A549 treated with AZD9567 at 1 μM for 4 hours (cell line): Measurements from ENCODE around the gene HEXB. TPM values are rescaled to one million over a fixed set of nuclear protein-coding genes. Genes with fewer than 3 reads are reported as not detected.

Experiments
- total RNA-seq: library from RNA; stranded (reverse); fragments of 200-300 nt; extraction: Qiagen RNA extraction; gene quantifications from 5 replicates; pipeline ENCODE4 v1.2.3, GENCODE V29; 2022; ENCODE audit not compliant: insufficient read depth

Gene HEXB
- 78.7 to 114 TPM (median 112 TPM) in 5 replicates for total RNA-seq

DNA sequence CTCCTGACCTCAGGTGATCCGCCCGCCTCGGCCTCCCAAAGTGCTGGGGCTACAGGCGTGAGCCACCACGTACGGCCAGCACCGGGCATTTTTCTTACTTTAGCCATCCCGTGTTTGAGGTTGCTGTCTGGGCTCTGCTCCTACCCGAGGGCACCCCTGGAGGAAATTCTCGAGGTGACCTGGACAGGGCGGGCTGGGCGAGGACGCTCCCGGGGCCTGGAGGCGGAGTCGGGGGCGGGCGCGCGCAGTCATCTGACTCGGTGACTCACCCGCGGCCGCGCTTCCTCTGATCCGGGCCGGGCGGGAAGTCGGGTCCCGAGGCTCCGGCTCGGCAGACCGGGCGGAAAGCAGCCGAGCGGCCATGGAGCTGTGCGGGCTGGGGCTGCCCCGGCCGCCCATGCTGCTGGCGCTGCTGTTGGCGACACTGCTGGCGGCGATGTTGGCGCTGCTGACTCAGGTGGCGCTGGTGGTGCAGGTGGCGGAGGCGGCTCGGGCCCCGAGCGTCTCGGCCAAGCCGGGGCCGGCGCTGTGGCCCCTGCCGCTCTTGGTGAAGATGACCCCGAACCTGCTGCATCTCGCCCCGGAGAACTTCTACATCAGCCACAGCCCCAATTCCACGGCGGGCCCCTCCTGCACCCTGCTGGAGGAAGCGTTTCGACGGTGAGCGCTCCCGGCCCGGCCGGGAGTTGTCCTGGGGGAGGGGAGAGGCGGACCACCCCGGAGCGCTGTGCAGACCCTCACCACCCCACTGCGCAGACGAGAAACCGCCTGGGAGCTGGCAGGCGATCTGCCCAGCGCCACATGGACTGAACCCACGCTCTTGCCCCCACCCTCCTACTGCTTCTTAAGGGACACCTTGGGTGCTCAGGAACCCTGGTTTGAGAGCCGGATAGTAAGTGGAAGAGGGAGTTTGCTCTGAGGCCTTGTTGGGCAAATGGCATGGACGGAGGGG is at the start of gene HEXB:
TSS of gene HEXB (plus strand) at position 334 of the 952 bp plus-strand sequence. CDS start at position 362, 28 bp downstream.

DNA sequence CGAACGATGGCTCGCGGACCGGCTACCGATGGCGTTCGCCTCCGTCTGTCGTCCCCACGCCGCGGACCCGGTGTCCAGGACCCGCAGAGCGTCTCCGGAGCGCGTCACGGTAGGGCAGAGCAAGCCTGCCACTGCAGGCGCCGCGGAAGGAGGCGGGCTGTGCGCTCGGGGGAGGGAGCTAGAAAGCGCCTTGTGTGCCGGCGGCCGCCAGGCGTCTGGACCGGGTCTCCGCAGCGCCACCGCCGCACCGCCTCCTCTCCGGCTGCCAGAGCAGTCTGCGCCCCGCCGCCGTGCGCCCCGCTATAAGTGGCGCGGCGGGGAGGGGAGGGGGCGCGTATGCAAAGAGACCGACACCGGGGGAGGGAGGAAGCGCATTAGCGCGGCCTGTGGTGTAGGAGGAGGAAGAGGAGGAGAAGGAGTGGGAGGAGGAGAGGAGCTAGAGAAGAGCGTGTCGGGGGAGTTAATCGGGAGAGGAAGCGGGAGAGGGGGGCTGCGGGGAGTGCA is 44.5 kb upstream of the HEXB start, which contains the start of gene ENC1:
TSS of gene ENC1 (minus strand) at position 279 of the 504 bp plus-strand sequence. CDS start 4,243 bp downstream, outside the sequence.

DNA sequence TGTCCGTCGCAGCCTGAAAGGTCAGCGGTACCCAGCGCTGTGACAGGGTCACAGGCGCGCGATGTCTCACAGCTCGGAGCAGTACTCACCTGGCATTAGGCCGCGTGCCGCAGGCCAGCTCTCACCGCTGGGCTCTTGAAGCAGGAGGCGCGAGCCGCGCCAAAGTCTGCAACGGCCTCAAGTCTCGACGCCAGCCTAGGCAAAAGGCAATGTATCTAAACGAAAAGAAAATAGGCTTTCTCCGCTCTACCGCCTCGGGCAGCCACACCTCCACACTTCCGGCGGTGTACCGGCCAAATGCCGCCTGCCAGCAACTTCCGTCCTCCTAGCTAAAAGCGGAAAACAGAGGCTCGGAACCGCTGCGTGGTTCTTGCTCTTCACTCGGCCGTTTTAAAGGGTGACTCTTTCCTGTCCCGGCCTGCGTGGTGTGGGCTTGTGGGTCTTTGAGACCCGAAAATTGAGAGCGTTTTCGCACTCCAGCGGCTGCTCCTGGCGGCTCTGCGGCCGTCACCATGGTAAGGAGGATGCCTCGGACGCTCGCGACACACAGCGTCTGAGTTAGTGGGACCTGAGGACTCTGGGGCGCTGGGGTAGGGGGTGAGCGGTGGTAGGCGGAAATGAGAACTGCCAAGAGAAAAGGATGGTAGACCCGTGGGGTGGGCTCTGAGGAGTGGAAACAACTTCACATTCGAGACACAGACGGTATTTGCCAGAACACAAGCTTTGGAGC is 82.0 kb downstream of the HEXB start, which contains the start of the genes GFM2 and NSA2:
TSS of gene GFM2 (minus strand) at position 269 of the 730 bp plus-strand sequence. CDS start 3,375 bp downstream, outside the sequence.
TSS of gene NSA2 (plus strand) at position 401 of the 730 bp plus-strand sequence. CDS start at position 513, 112 bp downstream.

Other genes starting within 250 kb of the HEXB start
- gene ENC1, start 44.5 kb upstream of the HEXB start, total RNA-seq: 4.6 to 6.3 TPM (median 5.4 TPM) in 5 replicates
- gene GFM2, start 81.9 kb downstream of the HEXB start, total RNA-seq: 15.1 to 24.1 TPM (median 22.5 TPM) in 5 replicates
- 124 to 139 TPM (median 125 TPM) in 5 replicates for gene NSA2, start 82.0 kb downstream of the HEXB start, total RNA-seq
- gene FAM169A, start 181.2 kb downstream of the HEXB start, total RNA-seq: 4.0 to 7.4 TPM (median 6.3 TPM) in 5 replicates